NCI-H2029 (cell line): ENCODE measurements around the gene SALL3.

ENCODE experiments used
- DNase-seq: peaks from one replicate; lab custom pipeline; 2025; lab: John Stamatoyannopoulos, UW

The SALL3 gene

DNA sequence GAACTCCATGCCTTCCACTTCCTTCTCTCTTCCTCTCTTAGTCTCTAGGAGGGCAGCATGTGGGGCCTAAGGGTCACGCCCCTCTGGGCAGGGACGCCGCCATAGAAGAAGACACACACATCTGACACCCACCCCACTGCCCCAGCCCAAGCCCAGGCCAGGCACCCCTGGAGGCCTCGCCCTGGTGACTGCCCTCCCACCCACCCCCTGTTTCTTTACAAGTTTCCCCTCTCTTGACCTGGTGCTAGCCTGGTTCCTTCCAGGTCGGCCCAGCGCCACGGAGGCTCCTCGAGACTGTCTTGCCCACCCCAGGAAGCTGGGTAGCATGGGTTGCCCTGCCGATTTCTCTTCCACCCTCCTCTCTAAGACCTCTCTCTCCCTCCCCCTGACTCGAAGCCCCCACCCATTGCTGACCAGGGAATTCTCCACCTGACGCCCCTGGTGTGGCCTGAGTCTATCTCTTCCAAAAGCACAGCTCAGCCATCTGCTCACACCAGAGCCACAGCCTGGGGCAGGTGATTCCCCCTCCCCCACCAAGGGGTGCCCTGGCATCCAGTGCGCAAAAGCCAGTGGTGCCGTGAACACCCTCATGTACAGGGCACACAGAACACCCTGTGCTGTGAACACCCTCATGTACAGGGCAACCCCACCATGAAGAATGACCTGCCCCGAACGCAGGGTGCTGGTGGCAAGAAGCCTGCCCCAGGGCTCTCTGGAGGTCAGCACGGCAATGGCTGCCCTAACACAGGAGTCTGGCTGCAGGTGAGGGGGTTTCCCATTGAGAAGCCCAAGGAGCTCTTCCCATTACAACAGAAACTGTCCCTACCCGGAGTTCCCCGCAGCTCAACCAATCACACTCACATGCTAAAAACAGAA, 13.5 kb upstream of the SALL3 start:
- DNase-seq = no peak

DNA sequence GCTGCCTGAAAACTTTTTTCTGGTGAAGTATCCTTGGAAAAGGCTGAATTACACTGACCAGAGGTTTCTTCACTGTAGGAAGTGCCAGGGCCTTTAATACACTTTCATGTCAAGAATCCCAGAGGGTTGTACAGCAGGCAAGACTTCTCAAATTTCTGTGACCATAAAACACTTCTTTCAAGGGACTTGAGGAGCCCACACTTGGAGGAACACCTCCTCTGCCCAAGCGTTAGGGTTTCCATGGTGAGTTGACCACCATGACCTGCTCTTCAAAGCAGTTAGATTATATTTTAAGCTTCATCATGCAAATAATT, 12.9 kb upstream of the SALL3 start:
- no peak for DNase-seq

DNA sequence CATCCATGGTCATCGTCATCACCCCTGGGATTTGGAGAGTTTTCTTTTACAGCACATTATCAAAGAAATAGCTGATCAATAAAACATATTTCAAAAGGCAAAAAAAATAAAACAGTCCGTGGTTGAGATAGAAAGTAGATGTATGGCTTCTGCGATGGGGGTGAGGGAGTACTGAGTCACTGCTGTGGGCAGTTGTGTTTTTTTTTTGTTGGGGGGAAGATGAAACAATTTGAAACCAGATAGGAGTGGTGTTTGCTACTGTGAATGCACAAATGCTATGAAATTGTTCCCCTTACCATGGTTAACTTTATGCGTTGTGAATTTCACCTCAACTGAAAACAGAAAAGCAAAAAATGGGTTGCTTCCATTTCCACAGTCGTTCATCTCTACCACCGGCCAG, 11.9 kb upstream of the SALL3 start:
- no peak for DNase-seq

DNA sequence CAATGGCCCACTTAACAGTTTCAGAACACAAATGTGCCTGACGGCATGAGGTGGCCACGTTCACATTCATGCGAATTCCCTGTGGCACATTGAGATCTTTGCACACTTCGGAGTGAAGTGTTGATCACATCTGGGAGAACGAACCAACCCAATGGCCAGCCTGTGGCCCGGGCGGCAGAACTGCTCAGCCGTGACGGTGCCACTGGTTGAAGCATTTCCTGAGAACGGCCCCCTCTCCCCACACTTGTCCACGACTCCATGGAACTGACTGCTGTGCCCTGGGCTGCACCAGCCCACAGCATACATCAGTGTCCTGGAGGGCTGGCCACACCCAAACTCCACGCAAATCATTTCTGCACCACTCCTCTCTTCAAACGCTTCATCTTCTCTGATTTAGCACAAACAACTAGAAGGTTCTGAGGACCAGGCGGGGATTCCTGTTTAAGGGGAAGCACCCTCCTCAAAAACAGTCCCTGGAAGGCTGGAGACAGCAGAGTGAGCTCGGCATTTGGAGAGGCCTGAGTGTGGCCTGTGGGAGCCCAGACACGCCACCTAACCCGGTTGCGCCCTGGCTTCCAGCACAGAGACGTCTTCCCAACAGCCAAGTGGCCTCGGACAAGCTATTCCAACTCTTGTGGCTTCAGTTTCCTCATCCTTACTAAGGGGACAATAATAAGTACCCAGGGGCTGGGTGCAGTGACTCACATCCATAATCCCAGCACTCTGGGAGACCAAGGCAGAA, 9.9 kb upstream of the SALL3 start:
- no peak for DNase-seq

DNA sequence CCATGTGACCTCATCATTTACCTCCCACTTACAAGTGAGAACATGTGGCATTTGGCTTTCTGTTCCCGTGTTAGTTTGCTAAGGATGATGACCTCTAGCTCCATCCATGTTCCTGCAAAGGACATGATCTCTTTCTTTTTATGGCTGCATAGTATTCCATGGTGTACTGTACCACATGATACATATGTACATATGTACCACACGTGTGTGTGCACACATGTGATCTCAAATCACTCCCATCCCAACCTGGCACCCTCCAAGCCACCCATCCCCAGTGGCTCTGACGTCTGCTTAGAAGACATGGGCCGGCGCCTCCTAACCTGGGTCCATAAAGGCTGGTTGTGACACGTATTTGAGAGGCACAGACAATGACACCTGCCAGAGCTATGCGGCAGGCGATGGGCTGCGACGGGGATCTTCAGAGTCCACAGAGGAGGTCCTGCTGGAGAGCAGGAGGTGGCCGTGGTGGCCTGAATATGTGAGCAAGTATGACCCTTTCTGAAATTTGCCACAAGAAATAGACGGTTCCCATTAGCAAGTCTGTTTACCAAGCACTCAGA, 8.8 kb upstream of the SALL3 start:
- no peak for DNase-seq

DNA sequence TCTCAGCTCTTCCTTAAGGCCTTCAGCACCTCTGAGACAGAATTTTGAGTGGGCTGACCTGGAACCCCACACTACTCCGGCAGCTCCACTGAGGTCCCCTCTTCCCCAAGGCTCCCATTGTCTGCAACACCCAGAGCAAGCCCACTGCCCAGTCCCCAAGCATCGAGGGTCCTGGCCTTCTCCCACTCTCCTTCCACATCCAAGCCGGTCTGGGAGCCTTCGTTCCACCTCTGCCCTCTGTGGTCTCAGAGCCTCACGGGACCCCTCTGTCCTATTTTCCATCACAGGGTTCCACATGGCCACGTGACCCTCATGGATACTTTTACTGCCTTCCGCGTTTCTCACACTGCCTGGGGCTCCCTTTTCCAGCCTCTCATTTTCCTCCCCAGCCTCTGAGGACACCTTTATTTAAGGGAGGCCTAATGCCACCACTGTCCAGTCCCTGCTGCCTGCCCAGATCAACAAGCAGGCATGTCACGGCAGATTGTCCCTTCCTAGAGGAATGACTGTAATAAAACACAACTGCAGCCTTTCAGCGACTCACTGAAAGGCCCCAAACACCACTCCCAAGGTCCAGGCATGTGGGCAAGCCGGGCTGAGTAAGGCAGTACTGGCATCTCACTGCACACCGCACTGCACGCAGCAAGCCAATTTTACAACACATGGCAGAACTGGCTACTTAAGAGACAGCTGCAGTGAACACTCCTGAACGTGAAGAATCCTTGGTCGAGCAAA, 7.9 kb upstream of the SALL3 start:
- DNase-seq = no peak

DNA sequence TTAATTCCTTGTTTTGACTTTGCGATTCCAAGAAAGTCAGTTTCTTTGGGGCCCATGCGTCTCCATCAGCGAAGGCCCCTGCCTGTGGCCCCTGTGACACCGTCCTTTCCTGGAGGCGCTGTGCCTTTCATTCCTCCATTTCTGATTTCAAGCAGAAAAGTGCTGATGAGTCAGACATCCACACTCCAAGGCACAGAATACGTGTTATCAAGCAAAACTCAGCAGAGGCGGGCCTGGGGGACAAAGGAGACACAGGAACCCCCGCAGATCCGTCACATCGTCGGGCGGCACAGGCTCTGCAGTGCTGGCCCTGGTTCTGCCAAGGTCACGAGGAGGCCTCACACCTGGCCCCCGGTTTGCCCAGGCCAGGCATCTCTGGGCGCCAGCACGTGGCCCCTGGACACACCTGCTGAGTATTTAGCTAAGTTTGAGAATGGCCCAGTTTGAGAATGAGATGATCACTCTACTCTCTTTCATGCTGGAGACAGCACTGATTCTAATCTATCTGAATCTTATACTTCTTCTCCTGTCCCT, 7.2 kb upstream of the SALL3 start:
- no peak for DNase-seq

DNA sequence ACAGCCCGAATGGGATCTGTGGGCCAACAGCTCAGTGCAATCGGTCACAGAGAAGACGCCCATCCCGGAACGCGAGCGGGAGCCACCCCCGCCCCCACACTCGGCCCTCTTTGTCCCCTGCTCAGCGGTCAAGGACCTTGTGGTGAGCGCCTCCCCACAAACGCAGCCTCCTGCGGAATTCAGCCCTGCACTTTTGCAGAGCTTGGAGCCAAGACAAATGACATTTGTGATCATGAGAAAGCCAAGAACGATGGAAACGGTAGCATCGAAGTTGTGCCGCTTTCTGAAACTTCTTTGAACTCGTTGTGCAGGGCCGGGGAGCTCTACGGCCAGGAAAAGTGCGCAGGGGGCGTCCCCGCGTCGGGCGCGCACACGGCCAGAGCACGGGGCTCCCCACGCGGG, 6.7 kb upstream of the SALL3 start:
- DNase-seq = no peak

DNA sequence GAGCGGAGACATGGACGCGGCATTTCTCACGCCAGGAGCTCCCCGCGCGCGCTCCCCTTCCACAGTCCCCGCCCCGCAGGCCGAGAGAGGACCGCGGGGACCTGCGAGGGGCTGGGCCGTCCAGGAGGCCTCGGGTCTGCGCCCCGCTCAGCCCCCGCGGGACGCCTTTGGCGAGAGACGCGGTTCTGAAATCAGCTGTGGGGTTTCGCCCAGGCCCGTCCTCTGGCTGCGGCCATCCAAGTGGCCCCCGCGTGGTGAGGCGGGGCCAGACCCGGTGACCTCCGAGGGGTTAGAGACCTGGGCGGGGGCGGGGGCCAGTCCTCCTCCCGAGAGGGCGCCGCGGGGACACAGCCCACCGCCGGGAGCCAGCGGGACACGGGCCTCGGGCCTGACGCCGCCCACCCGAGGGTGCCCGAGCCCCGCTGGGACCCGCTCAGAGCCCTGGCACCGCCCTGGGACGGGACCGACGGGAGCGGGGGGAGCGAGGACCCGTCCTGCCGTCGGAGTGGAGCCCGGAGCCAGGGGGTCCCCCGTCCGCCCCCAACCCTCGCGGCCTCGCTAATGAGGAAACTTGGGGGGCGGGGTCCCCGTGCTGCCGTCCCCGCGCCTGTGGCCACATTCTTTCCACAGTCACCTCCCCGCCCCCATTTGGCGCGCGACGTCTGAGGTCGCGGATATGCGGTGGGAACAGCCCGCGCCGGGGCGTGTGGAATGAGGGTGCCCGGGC, 6.1 kb upstream of the SALL3 start:
- no peak for DNase-seq

DNA sequence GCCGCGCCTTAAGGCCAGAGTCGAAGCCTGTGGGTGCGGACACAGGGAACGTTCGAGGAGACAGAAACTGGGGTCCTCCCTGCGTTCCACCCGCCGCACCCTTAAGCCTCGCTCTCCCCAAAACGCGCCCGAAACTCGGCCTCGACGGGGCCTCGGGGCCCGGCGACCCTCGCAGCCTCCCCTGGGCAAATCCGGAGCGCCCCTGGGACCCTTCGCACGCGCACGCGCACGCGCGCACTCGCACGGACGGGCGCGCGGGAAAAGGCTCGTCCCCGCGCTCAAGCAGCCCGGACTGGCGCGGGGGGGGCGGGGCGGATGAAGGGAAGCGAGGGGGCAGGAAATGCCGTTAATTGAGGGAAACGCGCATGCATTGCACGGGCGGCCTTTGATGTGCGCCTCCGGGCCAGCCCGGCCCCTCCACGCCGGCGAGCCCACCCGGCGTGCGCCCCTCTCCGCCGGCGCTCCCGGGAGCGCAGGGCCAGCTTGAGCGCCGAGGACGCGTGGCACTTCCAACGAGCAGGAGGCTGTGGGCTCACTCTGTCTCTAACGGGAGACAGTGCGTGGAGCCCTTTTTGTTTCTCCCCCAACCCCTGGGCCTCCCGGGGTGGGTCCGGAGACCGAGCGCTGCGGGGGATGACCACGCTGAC, 5.4 kb upstream of the SALL3 start:
- DNase-seq = no peak

DNA sequence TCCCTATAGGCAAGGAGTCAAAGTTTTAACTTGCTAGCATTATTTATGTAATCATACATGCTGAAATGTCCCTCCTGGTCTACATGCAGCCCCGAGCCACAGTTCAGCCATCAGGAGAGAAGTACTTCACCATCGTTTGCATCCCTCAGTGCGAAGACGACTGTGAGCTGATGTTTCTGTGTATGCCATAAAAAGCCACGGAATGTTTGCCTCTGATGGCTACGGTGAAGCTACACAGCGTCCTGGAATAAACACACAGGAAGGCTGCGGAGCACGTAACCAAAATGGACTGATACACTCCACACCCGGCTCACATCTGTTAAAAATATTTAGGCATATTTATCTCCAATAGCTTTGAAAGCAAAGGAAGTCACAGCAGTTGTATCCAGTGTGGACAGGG, 4.3 kb upstream of the SALL3 start:
- DNase-seq = no peak

DNA sequence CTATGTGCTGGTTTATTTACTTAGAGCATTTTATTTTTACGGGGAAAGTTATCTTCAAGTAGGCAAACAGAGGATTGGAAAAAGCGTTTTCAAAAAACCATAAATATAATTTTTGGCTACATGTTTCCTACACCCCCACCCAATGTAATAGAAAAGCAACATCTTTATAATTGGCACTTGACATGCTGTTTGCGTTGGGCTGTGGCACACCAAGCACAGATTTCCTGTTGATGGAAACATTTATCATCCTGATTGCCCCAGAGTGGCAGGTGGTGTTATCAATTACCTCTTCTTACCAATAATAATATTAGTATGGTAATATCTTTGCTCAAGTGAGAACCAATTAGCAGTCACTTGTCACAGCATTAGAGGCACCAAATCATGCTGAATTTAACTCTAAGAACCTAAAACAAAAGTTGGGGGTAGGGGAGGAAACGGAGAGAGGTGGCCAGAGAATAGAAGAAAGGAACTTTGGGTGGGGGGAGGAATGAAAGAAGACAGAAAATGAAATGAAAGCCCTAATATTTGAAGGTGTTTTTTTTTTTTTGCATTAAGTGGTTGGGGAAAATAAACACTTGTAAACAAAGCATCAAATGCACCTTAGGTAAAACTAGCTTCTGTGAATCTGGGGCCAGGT, 3.8 kb upstream of the SALL3 start:
- DNase-seq = no peak

DNA sequence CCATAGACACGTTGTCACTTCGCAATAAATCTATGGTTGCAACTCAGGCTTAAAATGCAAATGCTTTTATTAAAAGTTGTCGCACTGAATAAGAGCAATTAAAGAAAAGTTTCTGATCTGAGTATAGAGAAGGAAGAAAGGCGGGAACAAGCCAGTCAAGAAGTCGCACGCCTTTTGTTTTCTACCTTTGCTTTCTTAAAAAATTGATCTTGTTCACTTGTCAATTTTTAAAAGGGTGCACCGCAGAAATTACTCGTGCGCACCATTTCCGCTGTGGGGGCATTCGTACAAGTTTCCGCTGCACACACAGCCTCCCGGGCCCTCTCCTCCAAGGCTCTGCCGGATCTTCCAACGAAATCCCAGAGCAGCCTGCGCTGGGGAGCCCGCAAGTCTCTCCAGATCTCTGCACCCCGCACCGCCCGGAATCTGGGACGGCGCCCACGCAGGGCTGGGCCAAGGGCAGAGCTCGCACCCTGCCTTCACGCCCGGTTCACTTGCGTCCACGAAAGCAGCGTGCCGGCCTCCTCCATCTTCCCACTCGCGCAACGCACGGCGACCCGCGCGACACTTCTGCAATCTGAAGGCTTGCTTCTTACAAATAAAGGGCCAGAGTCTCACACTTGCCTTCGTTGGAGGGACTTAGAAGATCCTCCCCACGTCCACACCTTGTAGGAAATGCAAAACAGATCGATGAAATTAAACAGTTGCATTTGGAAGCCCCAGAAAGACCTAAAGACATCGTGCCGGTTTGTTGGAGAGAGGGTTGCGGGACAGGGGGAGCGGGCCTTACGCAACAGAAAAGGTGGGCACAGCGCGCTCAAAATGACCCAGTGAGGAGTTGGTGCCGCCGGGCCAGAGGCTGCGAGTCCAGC, 2.6 kb upstream of the SALL3 start:
- DNase-seq = no peak

DNA sequence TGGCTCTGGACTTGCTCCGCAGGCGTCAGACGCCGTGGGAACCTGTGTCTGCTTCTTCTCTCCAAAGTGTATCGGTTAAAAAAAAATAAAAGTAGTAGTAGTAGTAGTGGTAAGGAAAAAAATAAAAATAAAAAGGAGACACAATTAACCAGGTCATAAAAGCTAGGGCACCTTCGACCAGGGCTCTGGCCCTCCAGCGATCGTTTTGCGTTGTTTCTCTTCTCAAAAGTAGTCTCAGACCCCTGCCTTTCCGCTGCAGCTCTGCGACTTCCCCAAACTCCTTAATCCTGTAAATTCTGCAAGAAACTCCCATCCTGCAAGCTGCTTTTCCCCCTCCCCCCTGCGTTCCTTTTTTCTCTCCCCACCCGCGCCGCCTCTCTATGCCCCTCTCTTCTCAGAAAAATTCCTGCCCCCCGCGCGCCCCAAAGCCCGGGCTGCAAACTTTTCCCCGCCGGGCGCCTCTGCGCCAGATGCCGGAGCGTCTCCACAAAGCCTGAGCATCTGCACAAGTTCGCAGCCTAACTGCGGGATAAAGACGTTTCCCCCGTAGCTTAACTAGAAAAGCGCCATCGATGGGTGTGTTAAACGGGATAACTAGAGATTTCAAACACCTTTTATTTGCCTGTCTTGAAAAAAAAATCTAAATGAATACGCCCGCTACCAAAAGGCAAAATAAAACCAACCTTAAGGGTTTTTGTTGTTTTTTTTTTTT, 1.8 kb upstream of the SALL3 start:
- DNase-seq = no peak

DNA sequence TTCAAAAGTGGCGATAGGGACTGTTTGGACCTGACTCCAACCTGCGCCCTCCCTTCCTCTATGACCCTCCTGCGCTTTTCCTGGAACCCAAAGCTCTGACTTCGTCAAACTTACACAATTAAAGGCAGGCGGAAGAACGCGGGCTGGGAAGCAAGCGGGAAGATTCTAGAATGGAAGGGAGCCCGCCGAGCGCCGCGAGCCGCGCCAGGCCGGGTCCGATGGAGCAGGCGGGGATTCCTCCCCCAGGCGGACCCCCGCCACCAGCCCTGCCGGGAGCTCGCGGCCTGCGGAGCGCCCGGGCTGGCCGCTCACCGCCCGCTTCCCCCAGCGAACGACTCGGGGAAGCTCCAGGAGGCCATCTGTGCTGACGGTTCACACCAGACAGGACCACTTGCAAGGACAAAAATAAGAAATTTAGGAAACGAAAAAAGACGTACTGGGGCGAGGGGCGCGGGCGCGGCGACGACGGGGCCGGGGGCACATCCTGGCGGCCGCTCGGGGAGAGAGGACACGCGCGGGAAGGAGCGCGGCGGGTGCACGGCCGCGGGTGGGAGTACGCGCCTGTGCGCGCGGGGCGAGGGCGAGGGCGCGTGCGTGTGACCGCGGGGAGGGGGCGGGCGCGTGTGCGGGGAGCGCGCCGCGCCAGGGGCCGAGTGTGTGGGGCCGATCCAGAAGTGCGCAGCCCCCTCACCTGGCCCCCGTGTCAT, 1.1 kb upstream of the SALL3 start:
- DNase-seq = no peak

DNA sequence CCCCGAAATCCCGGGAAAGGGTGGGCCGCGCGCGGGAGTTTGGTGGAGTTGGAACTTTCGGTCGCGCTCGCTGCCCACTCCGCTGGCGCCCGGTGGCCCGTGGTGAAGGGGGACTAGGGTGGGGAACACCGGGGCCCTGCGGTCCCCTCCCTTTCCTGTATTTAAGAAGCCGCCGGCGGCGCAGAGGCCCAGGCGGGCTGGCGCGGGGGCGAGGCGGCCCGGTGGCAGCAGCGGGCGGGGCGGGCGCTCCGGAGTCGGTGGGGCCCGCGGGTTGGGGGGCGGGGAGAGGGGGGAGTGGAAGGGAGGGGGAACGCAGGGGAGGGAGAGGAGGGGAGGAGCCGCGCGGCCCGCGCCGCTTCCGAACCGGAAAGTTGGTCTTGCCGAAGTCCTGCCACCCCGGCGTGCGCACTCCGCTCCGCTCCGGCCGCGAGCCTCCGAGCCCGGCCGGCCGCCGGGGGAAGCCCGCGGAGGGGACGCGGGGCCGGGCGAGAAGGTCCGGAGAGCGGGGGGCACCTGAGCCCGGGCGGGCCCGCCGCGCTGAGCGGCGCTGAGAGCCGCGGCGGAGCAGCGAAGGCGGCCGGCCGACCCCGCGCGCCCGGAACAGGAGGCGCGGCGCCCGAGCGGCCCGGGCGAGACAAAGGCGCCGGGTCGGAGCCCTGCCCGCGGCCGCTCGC, 425 bp upstream of the SALL3 start:
- no peak for DNase-seq

DNA sequence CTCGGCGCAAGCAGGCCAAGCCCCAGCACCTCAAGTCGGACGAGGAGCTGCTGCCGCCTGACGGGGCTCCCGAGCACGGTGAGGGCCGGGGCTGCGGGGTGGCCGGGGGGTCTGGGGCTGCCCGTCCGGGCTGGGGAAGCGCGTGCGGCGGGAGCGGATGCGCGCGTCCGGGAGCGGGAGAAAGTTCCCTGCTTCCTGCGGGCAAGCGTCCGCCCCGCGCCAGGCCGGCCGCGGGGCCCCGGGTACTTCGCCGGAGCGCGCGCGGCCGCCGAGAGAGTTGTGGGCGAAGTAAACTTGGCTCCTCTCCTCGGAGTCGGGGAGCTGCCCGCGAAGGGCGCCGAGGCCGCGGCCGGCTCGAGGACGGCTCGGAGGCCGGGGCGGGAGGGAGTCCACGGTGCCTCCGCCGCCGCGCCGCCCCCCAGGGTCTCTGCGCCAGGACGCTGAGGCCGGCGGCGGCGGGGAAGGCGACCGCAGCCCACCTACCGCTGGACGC, 707 bp downstream of the SALL3 start:
- no peak for DNase-seq
